ENCODE results near the gene CHST15.

The CHST15 gene

DNA sequence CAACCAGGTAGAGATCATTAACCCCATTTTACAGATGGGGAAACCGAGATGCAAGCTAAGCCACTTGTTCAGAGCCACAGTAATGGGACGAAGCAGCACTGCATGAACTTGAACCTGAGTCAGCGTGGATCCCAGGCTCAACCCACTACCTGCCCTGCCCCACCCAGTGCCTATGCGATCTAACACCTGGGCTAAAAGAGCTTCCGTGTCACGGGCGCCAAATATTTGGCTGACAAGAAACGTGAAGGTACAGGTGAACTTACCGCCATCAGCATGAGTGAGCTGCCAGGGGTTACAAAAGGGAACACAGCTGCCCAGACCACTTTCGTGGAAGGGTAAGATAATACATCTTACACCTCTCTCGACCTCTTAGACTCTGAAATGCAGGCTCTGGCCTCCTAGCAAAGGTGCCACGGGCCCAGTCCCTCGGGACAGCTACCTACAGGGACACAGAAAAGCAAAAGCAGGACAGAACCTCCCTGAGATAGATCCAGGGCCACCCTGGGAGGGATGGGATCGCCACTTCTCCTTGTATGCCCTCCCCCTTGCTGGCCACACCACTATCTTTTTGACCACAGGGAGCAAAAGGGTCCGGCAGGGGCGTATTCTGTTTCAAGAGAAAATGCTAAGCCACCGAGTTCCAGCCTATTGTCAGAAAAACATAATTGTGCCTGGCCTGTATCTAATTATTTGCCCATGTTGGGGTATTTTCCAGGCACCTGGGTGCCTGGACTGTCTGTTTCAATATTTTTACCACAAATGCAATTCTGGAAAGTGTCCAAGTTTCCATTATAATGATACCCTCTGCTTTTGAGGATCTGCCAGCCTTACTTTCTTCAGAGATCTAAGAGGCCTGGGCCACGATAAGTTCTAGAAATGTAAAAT is 6.4 kb downstream of the CHST15 start:
- CTCF ChIA-PET, result no interaction called here
- Mint-ChIP-seq H3K9me3 (no peaks in the 10 kb centered on the region), H3K27me3 (peaks cover 53% of the 10 kb centered on the region), H3K4me1 (peaks cover 4% of the 10 kb centered on the region), H3K36me3 (no peaks in the 10 kb centered on the region), H3K27ac (no peak overlapping the region), H3K4me3 (no peak overlapping the region)
- DNase-seq, result no peak

DNA sequence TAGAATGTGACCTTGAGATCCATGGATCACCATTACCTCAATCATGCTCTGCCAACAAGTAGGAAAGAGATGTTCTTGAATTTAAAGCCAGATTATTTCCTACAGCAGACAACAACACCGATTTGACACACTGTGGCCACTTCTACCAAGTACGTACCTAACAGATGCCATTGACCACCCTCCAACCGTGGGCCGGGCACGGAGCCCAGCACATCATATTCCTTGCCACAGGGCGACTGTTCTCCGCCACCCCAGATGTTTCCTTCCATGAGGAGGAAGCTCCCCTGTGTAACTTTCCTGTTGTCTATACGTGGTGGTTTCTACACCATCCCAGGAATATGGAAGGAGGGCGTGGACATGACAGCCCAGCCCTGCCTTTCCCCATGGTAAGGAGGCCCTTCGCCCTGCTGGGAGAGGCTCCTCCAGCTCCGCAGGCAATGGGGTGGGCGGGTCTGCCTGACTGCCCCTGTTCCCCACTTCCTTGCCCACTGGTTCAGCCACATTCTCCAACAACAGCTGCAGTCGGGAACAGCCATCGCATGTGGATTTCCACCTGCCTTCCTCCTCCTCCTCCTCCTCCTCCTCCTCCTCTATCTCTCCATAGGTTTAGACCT is 7.2 kb downstream of the CHST15 start:
- Mint-ChIP-seq H3K27ac (no peak overlapping the region), H3K4me3 (no peak overlapping the region), H3K36me3 (no peaks in the 10 kb centered on the region), H3K27me3 (peaks cover 44% of the 10 kb centered on the region), H3K9me3 (no peaks in the 10 kb centered on the region), H3K4me1 (peaks cover 3% of the 10 kb centered on the region)
- CTCF ChIA-PET, result interaction anchor here (1.6 kb wide), 1 partner anchor 90 kb away, joined by 5 read pairs; no protein-coding TSS in a partner anchor
- DNase-seq, result no peak

DNA sequence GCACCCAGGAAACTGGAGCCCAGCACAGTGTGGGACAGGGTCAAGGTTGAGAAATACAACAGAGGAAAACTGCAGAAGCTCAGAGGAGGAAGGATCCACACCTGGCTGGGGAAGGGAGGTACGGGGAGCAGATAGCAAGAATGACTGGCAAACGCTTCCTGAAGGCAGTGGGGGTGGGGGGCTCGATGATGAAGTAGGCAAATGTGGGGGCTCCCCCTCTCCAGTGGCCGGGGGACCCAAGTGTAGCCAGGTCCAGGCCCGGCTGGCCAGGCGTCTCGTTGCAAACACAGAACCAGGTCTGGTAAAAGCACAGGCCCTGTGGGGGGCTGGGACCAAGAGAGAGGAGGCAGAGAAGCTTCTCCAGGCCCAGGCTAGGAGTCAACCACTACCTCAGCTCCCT is 7.7 kb downstream of the CHST15 start:
- H3K4me3 Mint-ChIP-seq, result no peak overlapping the region
- no peak overlapping the region for H3K27ac Mint-ChIP-seq
- no peak for DNase-seq
- peaks cover 39% of the 10 kb centered on the region for H3K27me3 Mint-ChIP-seq
- CTCF ChIA-PET, result interaction anchor here (1.6 kb wide), 1 partner anchor 89 kb away, joined by 5 read pairs; no protein-coding TSS in a partner anchor
- H3K36me3 Mint-ChIP-seq, result no peaks in the 10 kb centered on the region
- H3K4me1 Mint-ChIP-seq, result no peaks in the 10 kb centered on the region
- no peaks in the 10 kb centered on the region for H3K9me3 Mint-ChIP-seq

DNA sequence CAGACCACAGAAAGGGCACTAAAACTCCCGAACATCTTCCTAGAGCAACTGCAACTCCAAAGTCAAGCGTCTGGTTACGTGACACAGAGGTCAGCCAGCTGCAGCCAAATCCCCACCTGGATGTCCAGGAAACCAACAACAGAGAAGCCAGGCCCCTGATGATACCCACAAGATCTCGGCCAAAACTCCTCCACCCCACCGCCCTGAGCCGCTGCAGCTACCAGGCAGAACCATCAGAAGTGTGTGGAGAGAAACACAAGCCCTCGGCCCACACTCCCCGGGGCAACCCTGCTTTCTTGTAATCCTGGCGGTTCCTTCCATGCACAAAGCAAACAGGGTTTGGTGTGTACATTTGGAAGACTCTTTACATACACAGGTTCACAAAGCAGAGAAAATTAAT is 8.7 kb downstream of the CHST15 start:
- Mint-ChIP-seq H3K27me3 (peaks cover 36% of the 10 kb centered on the region), H3K27ac (no peak overlapping the region), H3K4me3 (no peak overlapping the region), H3K4me1 (no peaks in the 10 kb centered on the region), H3K9me3 (no peaks in the 10 kb centered on the region), H3K36me3 (no peaks in the 10 kb centered on the region)
- no peak for DNase-seq
- CTCF ChIA-PET, result interaction anchor here (1.6 kb wide), 1 partner anchor 88 kb away, joined by 5 read pairs; no protein-coding TSS in a partner anchor

DNA sequence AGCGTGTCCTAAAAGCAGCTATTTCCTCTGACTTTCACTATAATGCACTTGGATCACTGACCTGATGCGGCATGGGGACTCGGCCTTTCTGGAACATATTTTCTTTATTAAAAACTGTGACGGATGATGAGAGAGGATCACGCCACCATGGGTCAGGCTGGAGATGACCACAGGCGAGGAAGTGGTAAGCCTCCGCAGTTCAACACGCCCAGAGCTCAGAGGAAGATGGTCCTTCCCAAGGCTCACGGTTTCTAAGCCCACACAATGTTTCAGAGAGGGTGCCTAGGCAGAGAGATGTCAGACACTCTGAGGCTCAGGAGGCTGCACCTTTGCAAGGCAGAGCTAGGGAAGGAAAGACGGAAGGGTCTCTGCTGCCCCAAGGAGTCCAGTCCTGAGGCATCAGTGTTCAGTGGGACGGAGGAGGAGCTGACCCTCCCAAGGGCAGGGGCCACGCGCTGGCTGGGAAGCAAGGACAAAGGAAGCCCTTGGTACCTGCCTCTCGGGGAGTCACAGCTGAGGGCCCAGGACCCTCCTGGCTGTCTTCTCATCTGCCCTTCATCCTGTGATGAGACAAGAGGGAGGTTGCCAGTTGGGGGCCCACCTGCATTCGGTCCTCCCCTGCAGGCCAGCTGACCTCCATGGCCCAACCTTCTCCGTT is 9.5 kb downstream of the CHST15 start:
- no peaks in the 10 kb centered on the region for H3K9me3 Mint-ChIP-seq
- peaks cover 32% of the 10 kb centered on the region for H3K27me3 Mint-ChIP-seq
- no peaks in the 10 kb centered on the region for H3K36me3 Mint-ChIP-seq
- CTCF ChIA-PET, result interaction anchor here (0.7 to 1.2 kb wide), 2 partner anchors 48 to 1041 kb away, joined by 3 read pairs; no protein-coding TSS in a partner anchor
- H3K27ac Mint-ChIP-seq, result no peak overlapping the region
- no peak for DNase-seq
- H3K4me1 Mint-ChIP-seq, result no peaks in the 10 kb centered on the region
- H3K4me3 Mint-ChIP-seq, result no peak overlapping the region

DNA sequence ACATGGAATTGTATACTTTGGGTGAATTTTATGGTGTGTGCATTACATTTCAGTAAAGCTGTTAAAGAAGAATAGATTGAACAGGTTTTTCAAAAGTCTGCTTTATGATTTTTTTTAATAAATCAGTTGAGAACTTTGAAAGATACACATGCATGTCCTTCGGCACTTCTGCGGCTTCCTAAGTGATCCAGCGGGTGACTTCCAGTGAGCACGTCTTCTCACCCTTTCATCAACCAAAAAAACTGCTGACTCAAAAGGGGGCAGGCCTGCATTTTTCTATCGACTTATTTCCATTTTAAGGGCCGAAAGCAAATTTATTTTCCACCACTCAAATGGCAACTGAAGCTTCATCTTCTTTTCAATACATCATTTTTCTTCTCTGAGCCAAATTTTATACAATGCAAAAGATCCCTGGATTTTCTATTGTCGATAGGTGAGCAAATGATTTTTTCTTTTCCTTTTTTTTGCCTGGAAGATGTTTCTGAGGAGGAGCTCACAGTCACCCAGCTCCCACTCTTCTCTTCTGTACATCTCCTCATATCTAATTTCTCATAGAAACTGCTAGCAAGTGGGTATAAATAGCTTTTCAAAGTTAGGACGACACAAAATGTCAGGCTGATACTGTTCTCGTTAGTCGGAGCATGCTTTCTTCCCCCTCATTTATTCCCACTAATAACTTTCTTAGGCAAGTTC is 10.2 kb downstream of the CHST15 start:
- H3K27me3 Mint-ChIP-seq, result peaks cover 27% of the 10 kb centered on the region
- H3K4me3 Mint-ChIP-seq, result no peak overlapping the region
- no peak for DNase-seq
- H3K4me1 Mint-ChIP-seq, result no peaks in the 10 kb centered on the region
- H3K36me3 Mint-ChIP-seq, result no peaks in the 10 kb centered on the region
- no peak overlapping the region for H3K27ac Mint-ChIP-seq
- no peaks in the 10 kb centered on the region for H3K9me3 Mint-ChIP-seq
- CTCF ChIA-PET, result interaction anchor here (0.7 to 1.2 kb wide), 3 partner anchors 34 to 1041 kb away, joined by 3 read pairs; no protein-coding TSS in a partner anchor

DNA sequence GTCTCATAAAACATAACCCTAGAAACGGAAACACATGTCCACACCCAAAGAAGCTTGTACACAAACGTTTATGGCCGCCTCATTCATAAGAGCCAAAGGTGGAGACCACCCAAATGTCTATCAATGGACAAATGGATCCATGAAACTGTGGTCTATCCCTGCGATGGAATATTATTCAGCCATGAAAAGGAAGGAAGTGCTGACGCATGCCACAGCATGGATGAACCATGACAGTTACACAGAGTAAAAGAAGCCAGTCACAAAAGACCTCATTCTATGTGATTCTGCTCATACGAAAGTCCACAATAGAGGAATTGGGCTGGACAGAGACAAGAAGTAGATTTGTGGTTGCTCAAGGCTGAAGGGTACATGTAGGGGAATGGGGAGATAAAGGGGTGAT is 10.8 kb downstream of the CHST15 start:
- Mint-ChIP-seq H3K27me3 (peaks cover 26% of the 10 kb centered on the region), H3K27ac (no peak overlapping the region), H3K36me3 (no peaks in the 10 kb centered on the region), H3K4me3 (no peak overlapping the region), H3K9me3 (no peaks in the 10 kb centered on the region), H3K4me1 (no peaks in the 10 kb centered on the region)
- CTCF ChIA-PET, result interaction anchor here (1.2 kb wide), 1 partner anchor 50 kb away, joined by 3 read pairs; no protein-coding TSS in a partner anchor
- DNase-seq, result no peak

DNA sequence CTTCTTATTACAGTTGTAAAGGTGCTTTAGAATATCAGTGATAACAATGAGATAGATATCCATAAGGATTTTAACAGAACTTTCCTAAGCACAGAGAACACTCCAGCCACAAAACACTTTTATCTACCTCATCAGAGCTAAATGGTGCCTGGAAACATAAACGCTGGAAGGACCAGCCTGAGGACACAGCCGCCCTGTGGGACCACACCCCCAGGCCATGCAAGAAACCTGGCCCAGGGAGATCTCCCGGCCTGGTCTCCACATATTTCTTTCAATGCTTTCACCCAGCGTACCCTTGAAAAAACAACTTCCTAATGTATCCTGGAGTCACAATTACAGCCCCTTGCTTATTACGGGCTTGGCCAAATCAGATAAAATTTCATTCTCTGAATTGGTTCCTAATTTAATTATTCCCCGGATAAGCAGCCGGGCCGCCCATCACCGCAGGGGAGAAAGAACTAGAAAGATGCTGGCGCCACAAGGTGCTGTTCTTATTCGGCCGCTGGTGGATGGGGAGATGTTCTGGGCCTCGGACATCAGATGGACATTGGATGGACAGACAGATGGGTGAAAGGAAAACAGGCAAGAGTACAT is 11.8 kb downstream of the CHST15 start:
- Mint-ChIP-seq H3K4me1 (no peaks in the 10 kb centered on the region), H3K36me3 (no peaks in the 10 kb centered on the region), H3K9me3 (no peaks in the 10 kb centered on the region), H3K27ac (no peak overlapping the region), H3K4me3 (no peak overlapping the region), H3K27me3 (peaks cover 20% of the 10 kb centered on the region)
- DNase-seq, result no peak
- CTCF ChIA-PET, result no interaction called here

DNA sequence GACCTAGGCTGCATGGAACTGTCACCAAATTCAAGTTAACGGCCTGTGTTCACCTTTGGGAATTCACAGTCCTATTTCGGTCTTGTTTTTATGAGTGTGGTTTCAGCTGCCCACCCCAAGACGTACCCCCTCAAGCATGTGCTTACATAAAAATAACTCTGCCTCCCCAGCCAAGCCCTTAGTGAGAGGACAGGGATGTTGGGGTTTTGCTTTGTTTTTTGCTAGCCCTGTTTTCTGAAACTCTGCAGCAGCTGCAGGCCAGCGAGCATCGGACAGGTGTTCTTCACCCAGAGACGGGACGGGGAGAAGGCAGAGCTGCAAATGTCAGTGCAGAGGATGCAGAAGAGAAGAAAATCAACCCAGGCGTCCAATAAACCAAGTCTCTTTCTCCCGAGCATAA is 13.5 kb downstream of the CHST15 start:
- DNase-seq, result no peak
- CTCF ChIA-PET, result no interaction called here
- H3K9me3 Mint-ChIP-seq, result no peaks in the 10 kb centered on the region
- no peaks in the 10 kb centered on the region for H3K36me3 Mint-ChIP-seq
- no peak overlapping the region for H3K27ac Mint-ChIP-seq
- peaks cover 11% of the 10 kb centered on the region for H3K27me3 Mint-ChIP-seq
- H3K4me1 Mint-ChIP-seq, result peaks cover 5% of the 10 kb centered on the region
- H3K4me3 Mint-ChIP-seq, result no peak overlapping the region

DNA sequence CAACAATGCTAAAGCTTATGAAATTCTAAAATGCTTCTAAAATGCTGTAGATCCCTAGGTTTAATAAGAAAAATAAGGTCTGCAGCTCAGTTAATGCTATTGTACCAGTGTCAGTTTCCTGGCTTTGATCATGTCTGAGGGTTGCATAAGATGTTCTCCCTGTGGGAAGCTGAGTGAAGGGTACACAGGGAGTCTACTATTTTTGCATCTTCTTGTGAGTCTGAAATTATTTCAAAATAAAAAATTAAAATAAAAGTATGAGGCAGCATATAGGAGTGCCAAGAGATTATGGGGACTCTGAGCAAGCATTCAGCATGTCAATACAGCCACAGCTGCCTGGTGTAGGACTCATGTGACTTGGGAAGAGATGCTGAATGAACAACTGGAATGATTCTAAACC is 14.7 kb downstream of the CHST15 start:
- no peaks in the 10 kb centered on the region for H3K9me3 Mint-ChIP-seq
- no peak overlapping the region for H3K4me3 Mint-ChIP-seq
- peaks cover 15% of the 10 kb centered on the region for H3K4me1 Mint-ChIP-seq
- CTCF ChIA-PET, result no interaction called here
- H3K27me3 Mint-ChIP-seq, result peaks cover 22% of the 10 kb centered on the region
- no peak overlapping the region for H3K27ac Mint-ChIP-seq
- DNase-seq, result no peak
- no peaks in the 10 kb centered on the region for H3K36me3 Mint-ChIP-seq

DNA sequence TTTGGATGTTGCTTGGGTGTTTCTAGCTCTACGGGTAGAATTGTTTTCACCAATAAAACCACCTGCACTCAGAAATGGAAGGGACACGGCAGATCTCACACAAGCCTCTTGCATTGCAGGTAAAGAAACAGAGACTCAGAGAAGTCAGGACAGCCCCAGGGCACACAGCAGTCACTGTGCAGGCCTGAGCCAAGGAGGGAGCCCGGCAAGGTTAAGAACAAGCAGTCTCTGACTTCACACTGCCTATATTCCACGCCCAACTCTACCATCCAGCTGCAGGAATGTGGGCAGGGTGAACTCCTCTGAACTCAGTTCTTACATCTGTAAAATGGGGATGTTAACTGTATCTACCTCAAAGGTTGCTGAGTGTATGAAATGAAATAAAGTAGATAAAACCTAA is 15.4 kb downstream of the CHST15 start:
- no peak overlapping the region for H3K27ac Mint-ChIP-seq
- CTCF ChIA-PET, result no interaction called here
- no peak overlapping the region for H3K4me3 Mint-ChIP-seq
- H3K27me3 Mint-ChIP-seq, result peaks cover 29% of the 10 kb centered on the region
- H3K36me3 Mint-ChIP-seq, result no peaks in the 10 kb centered on the region
- DNase-seq, result no peak
- peaks cover 20% of the 10 kb centered on the region for H3K4me1 Mint-ChIP-seq
- H3K9me3 Mint-ChIP-seq, result no peaks in the 10 kb centered on the region

DNA sequence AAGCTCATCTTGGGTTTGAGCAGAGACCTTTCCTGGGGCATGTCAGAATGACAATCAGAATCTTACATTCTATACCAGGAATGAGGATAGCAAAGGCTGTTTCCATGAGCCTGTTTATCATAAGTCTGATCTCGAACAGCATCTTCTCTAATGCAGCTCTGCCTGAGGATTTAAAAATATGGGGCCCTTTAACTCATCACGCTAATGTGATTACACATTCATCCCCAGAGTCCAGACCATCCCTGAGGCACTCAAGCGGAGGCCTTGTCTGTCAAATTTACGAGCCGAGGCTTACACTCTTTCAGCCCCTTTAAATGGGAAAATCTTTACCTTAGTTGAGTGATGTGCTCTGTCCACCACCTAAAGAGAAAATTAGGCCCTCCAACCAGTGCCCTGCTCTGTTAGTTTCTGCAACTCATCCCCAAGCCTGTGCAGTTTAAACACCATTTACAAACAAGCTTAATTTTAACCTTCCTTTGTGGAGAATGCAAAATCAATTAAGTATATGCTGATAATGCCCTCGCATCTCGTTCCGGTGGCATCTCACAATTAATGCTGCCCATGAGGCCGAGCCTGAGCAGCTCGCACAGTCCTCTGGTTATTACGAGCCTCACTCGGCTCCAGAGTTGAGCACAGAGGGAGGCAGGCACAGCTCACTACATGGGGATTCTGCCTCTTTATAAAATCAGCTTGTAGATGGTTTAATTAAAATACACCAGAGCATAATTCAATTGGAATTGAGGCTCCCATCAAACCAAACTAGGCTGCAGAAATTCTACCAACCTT is 16.0 kb downstream of the CHST15 start:
- CTCF ChIA-PET, result no interaction called here
- Mint-ChIP-seq H3K27ac (no peak overlapping the region), H3K4me3 (no peak overlapping the region), H3K4me1 (peaks cover 25% of the 10 kb centered on the region), H3K36me3 (no peaks in the 10 kb centered on the region), H3K27me3 (peaks cover 34% of the 10 kb centered on the region), H3K9me3 (no peaks in the 10 kb centered on the region)
- DNase-seq, result no peak

DNA sequence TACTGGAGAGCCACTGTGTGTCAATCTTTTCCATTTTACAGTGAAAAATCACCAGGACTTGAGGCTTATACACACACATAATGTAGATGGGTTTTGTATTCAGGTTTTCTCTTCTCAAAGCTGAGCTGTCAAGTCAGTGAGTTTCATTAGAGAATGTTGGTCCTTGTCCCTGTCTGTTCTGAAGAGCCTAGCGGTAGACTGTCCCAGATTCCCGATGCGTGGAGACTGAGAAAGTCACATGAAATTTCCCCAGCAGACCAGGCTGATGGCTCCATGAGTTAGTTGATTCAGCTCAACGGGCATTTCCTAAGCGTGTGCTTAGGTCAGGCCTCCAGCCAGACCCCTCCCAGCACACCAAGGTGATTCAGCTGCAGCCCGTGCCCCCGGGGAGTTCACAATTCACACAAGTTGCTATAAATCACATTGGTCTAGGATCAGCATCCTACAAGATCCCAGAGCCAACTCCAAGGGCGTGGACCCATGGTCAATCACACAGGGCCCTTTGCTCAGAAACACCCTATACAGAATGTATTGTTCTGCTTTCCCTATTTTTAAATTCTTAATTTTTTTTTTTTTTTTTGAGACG is 17.2 kb downstream of the CHST15 start:
- no peaks in the 10 kb centered on the region for H3K36me3 Mint-ChIP-seq
- H3K27ac Mint-ChIP-seq, result no peak overlapping the region
- peaks cover 45% of the 10 kb centered on the region for H3K27me3 Mint-ChIP-seq
- H3K9me3 Mint-ChIP-seq, result no peaks in the 10 kb centered on the region
- no peak overlapping the region for H3K4me3 Mint-ChIP-seq
- no peak for DNase-seq
- CTCF ChIA-PET, result no interaction called here
- peaks cover 32% of the 10 kb centered on the region for H3K4me1 Mint-ChIP-seq
